Measurements from ENCODE around the gene BLACAT1. TPM values are rescaled to one million over a fixed set of nuclear protein-coding genes. Genes with fewer than 3 reads are reported as not detected.
"Not testable (repeated sequence)": the region's sequence is repeated elsewhere in the genome, so short reads cannot be mapped to it uniquely, and the experiment has no call there.

The BLACAT1 gene
- total RNA-seq, 2 donors from 2014 or later, result 6.8 TPM; not detected in 1

- intact Hi-C loops (cut with DNase I), result no loop called here
- DNase-seq (ENCODE audit: low spot score), result no peak
- 59% methylated on average over 2 of the region's 2 CpGs for WGBS
- no peaks in the 10 kb centered on the region for H3K9me3 ChIP-seq
- no peaks in the 10 kb centered on the region for H3K36me3 ChIP-seq
- no peak overlapping the region for H3K27ac ChIP-seq
- no peak for TF ChIP-seq CTCF (IDR thresholded peaks at IDR 0.05)
- H3K27me3 ChIP-seq (replicated peaks; ENCODE audit: insufficient read depth), result no peaks in the 10 kb centered on the region
- no peak overlapping the region for H3K4me3 ChIP-seq
- no peaks in the 10 kb centered on the region for H3K4me1 ChIP-seq (replicated peaks)
Measured at GRCh38 chr1:205420938-205421337, 34.9 kb downstream of the BLACAT1 start.

GRCh38 chr1:205417870-205418635, 37.8 kb downstream of the BLACAT1 start:
- intact Hi-C loops (cut with DNase I), result no loop called here
- no peak overlapping the region for H3K4me3 ChIP-seq
- TF ChIP-seq POLR2A (IDR thresholded peaks at IDR 0.05) (no peak), CTCF (IDR thresholded peaks at IDR 0.05) (no peak), POLR2AphosphoS5 (IDR thresholded peaks at IDR 0.05) (no peak)
- WGBS, result 89% methylated on average over 10 of the region's 10 CpGs
- no peaks in the 10 kb centered on the region for H3K9me3 ChIP-seq
- no peak for DNase-seq (ENCODE audit: low spot score)
- no peak overlapping the region for H3K27ac ChIP-seq
- H3K36me3 ChIP-seq, result no peaks in the 10 kb centered on the region
- H3K27me3 ChIP-seq (replicated peaks; ENCODE audit: insufficient read depth), result no peaks in the 10 kb centered on the region
- H3K4me1 ChIP-seq (replicated peaks), result no peaks in the 10 kb centered on the region

- 76% methylated on average over 2 of the region's 2 CpGs for WGBS
- intact Hi-C loops (cut with DNase I), result no loop called here
- Histone ChIP-seq H3K9me3 (no peaks in the 10 kb centered on the region), H3K27ac (no peak overlapping the region), H3K4me1 (replicated peaks) (no peaks in the 10 kb centered on the region), H3K36me3 (no peaks in the 10 kb centered on the region), H3K4me3 (no peak overlapping the region), H3K27me3 (replicated peaks; ENCODE audit: insufficient read depth) (no peaks in the 10 kb centered on the region)
- DNase-seq (ENCODE audit: low spot score), result no peak
- TF ChIP-seq CTCF (IDR thresholded peaks at IDR 0.05), result no peak
- TF ChIP-seq POLR2A (IDR thresholded peaks at IDR 0.05), result no peak
- TF ChIP-seq POLR2AphosphoS5 (IDR thresholded peaks at IDR 0.05), result no peak
Measured at GRCh38 chr1:205416322-205416721, 39.5 kb downstream of the BLACAT1 start.

- H3K9me3 ChIP-seq, result no peaks in the 10 kb centered on the region
- H3K4me3 ChIP-seq, result no peak overlapping the region
- intact Hi-C loops (cut with DNase I), result no loop called here
- no peak for DNase-seq (ENCODE audit: low spot score)
- no peaks in the 10 kb centered on the region for H3K36me3 ChIP-seq
- no peak overlapping the region for H3K27ac ChIP-seq
- no peaks in the 10 kb centered on the region for H3K27me3 ChIP-seq (replicated peaks; ENCODE audit: insufficient read depth)
- TF ChIP-seq POLR2A (IDR thresholded peaks at IDR 0.05) (no peak), POLR2AphosphoS5 (IDR thresholded peaks at IDR 0.05) (no peak), CTCF (IDR thresholded peaks at IDR 0.05) (no peak)
- WGBS, result 64% methylated on average over 5 of the region's 5 CpGs
- no peaks in the 10 kb centered on the region for H3K4me1 ChIP-seq (replicated peaks)
Measured at GRCh38 chr1:205410581-205411298, 45.1 kb downstream of the BLACAT1 start.

- WGBS, result 87% methylated on average over 5 of the region's 5 CpGs
- Histone ChIP-seq H3K27ac (no peak overlapping the region), H3K36me3 (no peaks in the 10 kb centered on the region), H3K4me3 (no peak overlapping the region), H3K27me3 (replicated peaks; ENCODE audit: insufficient read depth) (no peaks in the 10 kb centered on the region), H3K4me1 (replicated peaks) (no peaks in the 10 kb centered on the region), H3K9me3 (no peaks in the 10 kb centered on the region)
- TF ChIP-seq POLR2A (IDR thresholded peaks at IDR 0.05) (no peak), POLR2AphosphoS5 (IDR thresholded peaks at IDR 0.05) (no peak), CTCF (IDR thresholded peaks at IDR 0.05) (no peak)
- intact Hi-C loops (cut with DNase I), result no loop called here
- DNase-seq (ENCODE audit: low spot score), result no peak
Measured at GRCh38 chr1:205407970-205408369, 47.9 kb downstream of the BLACAT1 start.

GRCh38 chr1:205406252-205406651, 49.6 kb downstream of the BLACAT1 start:
- DNase-seq (ENCODE audit: low spot score); H3K27me3 ChIP-seq (replicated peaks; ENCODE audit: insufficient read depth); H3K27ac ChIP-seq; H3K4me1 ChIP-seq (replicated peaks); intact Hi-C loops (cut with DNase I); H3K4me3 ChIP-seq; H3K9me3 ChIP-seq; H3K36me3 ChIP-seq: not testable (repeated sequence)
- WGBS, result 80% methylated on average over 7 of the region's 12 CpGs

Data from prostate gland (tissue), 2 donors.